GM18508 (cell line): ENCODE results near the gene C1orf52.
"Not testable (repeated sequence)": the region's sequence is repeated elsewhere in the genome, so short reads cannot be mapped to it uniquely, and the experiment has no call there.

Experiments
- ATAC-seq: cut with Tn5 transposase; IDR thresholded peaks from one replicate; pipeline ENCODE4 v1.9.1; 2021; ENCODE audit warnings: moderate number of reproducible peaks; ENCODE audit not compliant: insufficient read depth, unreplicated experiment

The C1orf52 gene

GRCh38 chr1:85279458-85280080, 20.1 kb upstream of the C1orf52 start:
- no peak for ATAC-seq

GRCh38 chr1:85278853-85279314, 19.4 kb upstream of the C1orf52 start:
- no peak for ATAC-seq

GRCh38 chr1:85277802-85278201, 18.3 kb upstream of the C1orf52 start:
- ATAC-seq: no peak

GRCh38 chr1:85276978-85277639, 17.6 kb upstream of the C1orf52 start:
- no peak for ATAC-seq

GRCh38 chr1:85276215-85276977, 16.9 kb upstream of the C1orf52 start, which contains the start of gene BCL10:
TSS of gene BCL10 (minus strand) at chr1:85276632. CDS start at chr1:85276352, 280 bp downstream.
- ATAC-seq: peak; percentile 82

GRCh38 chr1:85275701-85276214, 16.3 kb upstream of the C1orf52 start:
- ATAC-seq: no peak

- no peak for ATAC-seq
These were observed 15.5 kb upstream of the C1orf52 start for GRCh38 chr1:85274969-85275453.

GRCh38 chr1:85273397-85273796, 13.9 kb upstream of the C1orf52 start:
- no peak for ATAC-seq

GRCh38 chr1:85268801-85269585, 9.5 kb upstream of the C1orf52 start:
- ATAC-seq: no peak

GRCh38 chr1:85267313-85267712, 7.9 kb upstream of the C1orf52 start:
- no peak for ATAC-seq

GRCh38 chr1:85264150-85264549, 4.7 kb upstream of the C1orf52 start:
- ATAC-seq: no peak

- ATAC-seq: no peak
These were observed 3.5 kb upstream of the C1orf52 start for GRCh38 chr1:85262985-85263384.

- no peak for ATAC-seq
These were observed 431 bp upstream of the C1orf52 start for GRCh38 chr1:85259912-85260274.

GRCh38 chr1:85258536-85259117, 835 bp downstream of the C1orf52 start:
- no peak for ATAC-seq

- ATAC-seq: not testable (repeated sequence)
These were observed 10.4 kb downstream of the C1orf52 start for GRCh38 chr1:85249042-85249441.

GRCh38 chr1:85245891-85246290, 13.6 kb downstream of the C1orf52 start:
- ATAC-seq: no peak

- ATAC-seq: no peak
These were observed 14.0 kb downstream of the C1orf52 start for GRCh38 chr1:85245456-85245855.

- ATAC-seq: no peak
These were observed 15.0 kb downstream of the C1orf52 start for GRCh38 chr1:85244271-85245061.

- no peak for ATAC-seq
These were observed 16.1 kb downstream of the C1orf52 start for GRCh38 chr1:85243372-85243771.
